GM15510 (cell line): ENCODE measurements around the gene SMIM10.

Source experiments
- POLR2A ChIP-seq: IDR thresholded peaks from 3 replicates; pipeline ENCODE4 v1.6.1; 2011; ENCODE audit warnings: borderline replicate concordance; ENCODE audit not compliant: insufficient read length; ENCODE audit errors: extremely low read depth

Gene SMIM10

GRCh38 chrX:134990801-134991481, at the start of gene SMIM10:
TSS of gene SMIM10 (plus strand) at chrX:134990991. CDS start at chrX:134991096, 105 bp downstream.
- TF ChIP-seq POLR2A = no peak

GRCh38 chrX:134948333-134949241, 42.2 kb upstream of the SMIM10 start:
- TF ChIP-seq POLR2A = no peak

- no peak for TF ChIP-seq POLR2A
These were observed 41.5 kb upstream of the SMIM10 start for GRCh38 chrX:134949271-134949670.

GRCh38 chrX:134957836-134958235, 33.0 kb upstream of the SMIM10 start:
- no peak for TF ChIP-seq POLR2A

GRCh38 chrX:134963041-134963440, 27.8 kb upstream of the SMIM10 start:
- no peak for TF ChIP-seq POLR2A

GRCh38 chrX:134969726-134970125, 21.1 kb upstream of the SMIM10 start:
- no peak for TF ChIP-seq POLR2A

GRCh38 chrX:134971926-134972325, 18.9 kb upstream of the SMIM10 start:
- TF ChIP-seq POLR2A = no peak

GRCh38 chrX:134975516-134975915, 15.3 kb upstream of the SMIM10 start:
- TF ChIP-seq POLR2A = no peak

- TF ChIP-seq POLR2A = no peak
These were observed 8.9 kb upstream of the SMIM10 start for GRCh38 chrX:134981910-134982309.

GRCh38 chrX:134982748-134983147, 8.0 kb upstream of the SMIM10 start:
- no peak for TF ChIP-seq POLR2A

- TF ChIP-seq POLR2A = no peak
These were observed 5.3 kb upstream of the SMIM10 start for GRCh38 chrX:134985479-134985878.

GRCh38 chrX:134990475-134990800, 353 bp upstream of the SMIM10 start:
- no peak for TF ChIP-seq POLR2A

- no peak for TF ChIP-seq POLR2A
These were observed 6.9 kb downstream of the SMIM10 start for GRCh38 chrX:134997646-134998045.

GRCh38 chrX:134998246-134998645, 7.5 kb downstream of the SMIM10 start:
- TF ChIP-seq POLR2A = no peak

- no peak for TF ChIP-seq POLR2A
These were observed 8.7 kb downstream of the SMIM10 start for GRCh38 chrX:134999469-134999868.

- TF ChIP-seq POLR2A = no peak
These were observed 9.7 kb downstream of the SMIM10 start for GRCh38 chrX:135000516-135000915.

GRCh38 chrX:135003876-135004623, 13.3 kb downstream of the SMIM10 start:
- no peak for TF ChIP-seq POLR2A
